HEK293T (cell line): ENCODE results near the gene ECI2.
"Not testable (repeated sequence)": the region's sequence is repeated elsewhere in the genome, so short reads cannot be mapped to it uniquely, and the experiment has no call there.

ENCODE experiments used
- BHLHE40 ChIP-seq: fragments of 450-650 bp; IDR thresholded peaks from 2 replicates; pipeline ENCODE4 v1.6.1; 2016; ENCODE audit warnings: mild to moderate bottlenecking, moderate library complexity, borderline replicate concordance
- CTBP1 ChIP-seq: fragments of 450-650 bp; IDR thresholded peaks from 2 replicates; pipeline ENCODE4 v1.6.1; 2016; ENCODE audit warnings: borderline replicate concordance
- FOXA1 ChIP-seq: fragments of 450-650 bp; IDR thresholded peaks from 2 replicates; pipeline ENCODE4 v1.6.1; 2016; ENCODE audit warnings: mild to moderate bottlenecking
- FOXK2 ChIP-seq: fragments of 450-650 bp; IDR thresholded peaks from 2 replicates; pipeline ENCODE4 v1.6.1; 2016; ENCODE audit warnings: mild to moderate bottlenecking
- FOXM1 ChIP-seq: fragments of 450-650 bp; IDR thresholded peaks from 2 replicates; pipeline ENCODE4 v1.6.1; 2017; ENCODE audit warnings: mild to moderate bottlenecking, borderline replicate concordance
- LEF1 ChIP-seq: fragments of 450-650 bp; IDR thresholded peaks from 2 replicates; pipeline ENCODE4 v1.6.1; 2017; ENCODE audit warnings: mild to moderate bottlenecking, borderline replicate concordance

- TF ChIP-seq FOXM1, LEF1, BHLHE40, FOXK2, CTBP1, FOXA1: not testable (repeated sequence)
Measured at GRCh38 chr6:4109363-4109815, 26.0 kb downstream of the ECI2 start.
